ENCODE results near the gene ORAI3.

GRCh38 chr16:30979170-30980022 is 30.5 kb downstream of the ORAI3 start:
- TF ChIP-seq POLR2AphosphoS5 (IDR thresholded peaks at IDR 0.05; ENCODE audit: low read depth, low read length): no peak
- no peak for TF ChIP-seq CTCF (IDR thresholded peaks at IDR 0.05)
- TF ChIP-seq EP300 (IDR thresholded peaks at IDR 0.05; ENCODE audit: borderline replicate concordance in 1 of 2, low read depth in 1 of 2, low read length in 1 of 2): no peak
- no peak for TF ChIP-seq RFX5 (IDR thresholded peaks at IDR 0.05; ENCODE audit: low read length)
- TF ChIP-seq MAX (IDR thresholded peaks at IDR 0.05; ENCODE audit: low read depth): no peak
- TF ChIP-seq TCF12 (IDR thresholded peaks at IDR 0.05): no peak
- no peak for TF ChIP-seq NFIC (IDR thresholded peaks at IDR 0.05; ENCODE audit: borderline replicate concordance)
